Head of caudate nucleus (tissue), 42 donors: ENCODE data around the gene TSPAN17.

ENCODE experiments used
- DNase-seq, 42 donors: peaks; one replicate each; pipeline versions ENCODE4 v3.0.0 to v3.0.0-alpha.2; 2020 to 2021; ENCODE audit warnings: mixed read lengths in 7 of 42
- intact Hi-C: fragments of 100-400 bp; cut with DNase I; formaldehyde crosslinking; loops from one replicate; pipeline ENCODE4 v1.15.0; 2022

TSPAN17 gene

DNA sequence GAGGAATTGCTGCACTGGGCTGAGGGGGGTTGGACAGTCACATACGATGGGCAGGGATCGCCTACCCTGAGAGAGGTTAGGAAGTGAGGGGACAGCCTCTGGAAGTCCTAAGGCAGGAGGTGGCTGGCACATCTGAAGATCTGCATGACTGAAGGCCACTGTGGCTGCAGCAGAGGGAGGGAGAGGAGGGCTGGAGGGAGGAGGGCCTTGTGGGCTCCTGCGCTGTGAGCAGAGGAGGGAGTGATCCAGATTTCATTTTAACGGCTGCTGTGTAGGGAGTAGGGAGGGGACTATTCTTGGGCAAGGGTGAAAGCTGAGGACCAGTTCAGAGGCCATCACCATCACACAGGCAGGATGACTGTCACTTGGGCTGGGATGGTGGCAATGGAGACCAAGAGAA is 9.7 kb upstream of the TSPAN17 start:
- intact Hi-C loops: no loop called here
- DNase-seq: no peak

DNA sequence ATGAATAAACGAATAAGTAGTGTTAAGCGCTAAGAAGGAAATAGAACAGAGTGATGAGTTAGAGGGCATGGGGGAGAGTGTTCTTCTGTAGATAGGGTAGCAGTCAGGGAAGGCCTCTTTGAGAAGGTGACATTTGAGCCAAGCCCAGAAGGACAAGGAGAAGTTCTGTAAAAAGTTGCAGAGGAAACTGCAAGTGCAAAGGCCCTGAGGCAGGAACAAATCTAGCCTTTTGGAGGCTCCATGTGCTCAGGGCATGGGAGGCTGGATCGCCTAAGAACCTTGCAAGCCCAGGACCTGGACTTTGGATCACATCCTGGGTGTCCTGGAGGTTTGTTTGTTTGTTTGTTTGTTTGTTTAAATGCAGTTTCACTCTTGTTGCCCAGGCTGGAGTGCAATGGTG is 8.8 kb upstream of the TSPAN17 start:
- DNase-seq: no peak
- intact Hi-C loops: no loop called here

DNA sequence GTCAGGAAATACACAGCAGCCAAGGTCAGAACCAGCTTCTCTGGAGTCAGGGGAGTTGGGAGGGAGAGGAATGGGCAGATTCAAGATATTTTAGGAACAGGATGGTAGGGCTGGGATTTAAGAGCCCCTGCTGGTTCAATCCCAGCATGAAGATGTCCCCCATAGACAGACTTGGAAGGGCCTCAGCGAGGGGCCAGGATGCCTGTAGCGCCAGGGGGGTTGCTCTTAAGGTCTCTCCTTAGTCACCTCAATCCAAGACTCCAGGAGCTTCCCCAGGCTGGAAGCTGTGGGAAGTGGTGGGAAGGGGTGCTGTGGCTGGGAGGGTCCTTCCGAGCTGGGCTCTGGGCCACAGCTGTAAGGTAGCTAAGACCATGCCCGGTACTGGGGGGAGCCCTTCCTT is 8.1 kb upstream of the TSPAN17 start:
- DNase-seq: no peak
- intact Hi-C loops: no loop called here

- DNase-seq: peak in 41 of 42 donors; percentile 27 to 82 (median 63)
- intact Hi-C loops: no loop called here
Measured at GRCh38 chr5:176639981-176640380, 7.3 kb upstream of the TSPAN17 start.

- DNase-seq: no peak
- intact Hi-C loops: no loop called here
Measured at GRCh38 chr5:176640616-176641015, 6.7 kb upstream of the TSPAN17 start.

DNA sequence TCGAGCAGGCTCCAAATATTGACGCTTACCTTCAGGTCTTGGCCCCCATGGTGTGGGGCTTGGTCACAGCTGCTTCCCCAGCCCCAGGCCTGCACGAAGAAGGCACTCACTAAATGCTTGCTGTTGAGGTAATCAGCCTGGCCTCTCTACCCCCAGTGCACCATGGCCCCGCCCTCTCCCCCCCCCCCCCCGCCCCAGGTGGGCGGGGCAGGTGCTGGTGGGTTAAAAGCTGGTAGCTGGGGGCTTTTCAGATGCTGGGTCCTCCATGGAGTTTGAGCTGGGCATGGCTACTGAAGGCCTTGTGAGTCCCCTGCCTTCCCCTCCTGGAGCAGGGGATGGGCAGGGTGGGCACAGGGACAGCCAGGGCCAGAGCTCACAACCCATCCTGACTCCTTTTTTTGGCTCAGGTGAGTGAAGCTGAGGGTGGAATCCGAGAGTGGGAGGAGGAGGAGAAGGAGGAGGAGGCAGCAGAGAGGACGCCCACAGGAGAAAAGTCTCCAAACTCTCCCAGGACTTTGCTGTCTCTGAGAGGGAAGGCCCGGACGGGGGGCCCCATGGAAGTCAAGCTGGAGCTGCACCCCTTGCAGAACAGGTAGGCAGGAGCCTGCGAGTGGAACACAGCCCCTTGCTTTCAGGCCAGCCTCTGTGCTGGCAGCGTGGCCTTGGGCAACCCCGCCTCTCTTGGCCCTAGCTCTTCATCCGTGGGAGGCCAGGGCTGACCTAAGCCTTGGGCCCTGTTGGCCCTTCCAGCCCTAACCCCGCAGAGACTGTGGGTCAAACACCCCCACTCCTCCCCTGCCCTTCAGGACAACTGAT is 4.4 kb upstream of the TSPAN17 start:
- DNase-seq: no peak
- intact Hi-C loops: no loop called here

DNA sequence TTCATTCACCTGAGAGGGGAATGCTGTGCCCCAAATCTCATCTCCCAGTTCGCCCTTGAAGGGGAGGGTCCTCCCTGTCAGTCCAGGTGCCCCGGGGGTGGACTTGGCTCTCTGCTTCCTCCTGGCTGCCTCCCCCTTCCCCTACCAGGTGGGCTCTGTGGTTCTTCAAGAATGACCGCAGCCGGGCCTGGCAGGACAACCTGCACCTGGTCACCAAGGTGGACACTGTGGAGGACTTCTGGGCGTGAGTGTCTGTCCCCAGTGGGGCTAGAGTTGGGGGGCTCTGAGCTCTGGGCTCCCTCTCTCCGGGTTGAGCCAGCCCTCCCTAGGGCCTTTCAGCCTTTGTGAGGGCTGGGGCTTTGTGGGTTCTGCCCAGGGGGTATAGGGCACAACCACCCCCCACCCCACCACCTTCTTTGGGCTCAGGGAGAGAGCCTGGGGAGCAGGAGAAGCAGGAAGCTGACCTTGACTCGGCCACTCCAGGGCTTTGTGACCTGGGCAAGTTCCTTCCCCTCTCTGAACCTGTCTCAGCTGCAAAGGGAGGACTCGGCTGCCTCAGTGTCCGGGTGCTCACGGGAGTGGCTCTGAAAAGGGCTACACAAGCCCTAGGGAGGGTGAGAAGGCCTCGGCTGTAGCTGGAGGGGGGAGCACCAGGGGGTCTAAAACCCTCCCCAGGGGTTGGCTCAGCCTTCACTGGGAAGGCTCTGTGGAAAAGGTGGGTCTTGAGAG is 3.6 kb upstream of the TSPAN17 start:
- intact Hi-C loops: no loop called here
- no peak for DNase-seq

- DNase-seq: no peak
- intact Hi-C loops: no loop called here
Measured at GRCh38 chr5:176644294-176644693, 3.0 kb upstream of the TSPAN17 start.

- DNase-seq: no peak
- intact Hi-C loops: no loop called here
Measured at GRCh38 chr5:176644878-176645670, 2.2 kb upstream of the TSPAN17 start.

DNA sequence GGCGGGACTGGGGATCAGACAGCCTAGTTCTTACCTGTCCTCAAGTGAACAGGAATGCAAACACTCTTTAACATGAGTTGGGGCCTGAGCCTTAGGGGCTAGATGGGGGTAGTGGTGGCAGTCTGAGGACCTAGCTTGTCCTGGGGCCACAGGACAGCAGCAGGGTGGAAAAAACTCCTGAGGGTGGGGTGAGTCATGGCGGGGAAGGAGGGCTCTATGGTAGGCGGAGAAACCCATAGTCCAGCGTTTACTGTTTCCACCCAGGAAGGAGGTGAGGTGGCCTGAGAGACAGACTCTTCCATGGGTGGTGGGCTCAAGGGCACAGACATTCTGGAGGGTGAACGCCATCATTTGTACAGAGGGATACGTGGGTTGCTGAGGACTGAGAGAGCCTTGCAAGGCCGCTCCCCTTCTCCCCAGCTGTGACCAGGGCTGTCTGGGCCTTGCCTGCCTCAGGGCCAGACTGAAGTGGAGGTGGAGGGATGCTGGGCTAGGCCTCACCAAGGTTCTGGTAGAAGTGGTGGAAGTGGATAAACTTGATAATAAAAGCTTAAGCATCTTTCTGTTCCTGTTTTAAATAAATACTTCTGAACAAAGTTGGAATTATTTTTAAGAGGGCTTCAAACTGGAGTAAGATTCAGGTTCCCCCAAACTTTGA is 1.1 kb upstream of the TSPAN17 start:
- no peak for DNase-seq
- intact Hi-C loops: no loop called here

GRCh38 chr5:176646707-176647029 is 616 bp upstream of the TSPAN17 start:
- intact Hi-C loops: no loop called here
- DNase-seq: peak in 3 of 42 donors; percentile 30 to 43 (median 37)

DNA sequence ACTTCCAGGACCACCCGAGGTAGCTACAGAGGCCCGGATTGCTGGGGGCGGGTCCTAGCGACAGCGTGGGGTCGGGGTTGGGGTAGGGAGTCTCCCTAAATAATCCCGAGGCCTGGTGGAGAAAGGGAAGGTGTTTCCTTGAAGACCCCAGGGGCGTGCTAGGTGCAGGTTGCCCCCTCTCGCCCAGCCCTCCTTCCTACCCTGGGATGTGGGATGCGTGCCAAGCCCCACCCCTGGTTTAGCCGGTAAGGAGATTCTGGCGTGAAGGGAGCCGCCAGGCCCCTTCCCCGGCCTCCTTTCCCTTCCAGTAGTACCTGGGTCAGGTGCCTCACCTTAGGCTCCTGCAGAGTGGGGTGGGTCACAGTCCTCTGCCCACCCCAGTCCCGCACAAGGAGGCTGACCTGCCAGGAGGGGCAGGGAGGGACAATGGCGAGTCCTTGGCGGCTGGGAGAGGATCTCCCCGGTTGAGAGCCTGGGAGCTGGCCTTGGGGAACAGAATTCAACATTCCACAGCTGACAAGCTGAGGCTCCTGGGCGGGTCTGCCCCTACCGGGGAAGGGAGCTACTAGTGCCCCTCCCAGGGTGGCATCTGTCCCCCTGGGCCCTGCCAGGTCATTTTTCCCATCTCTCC is 674 bp downstream of the TSPAN17 start:
- peak in 21 of 42 donors; percentile 23 to 61 (median 39) for DNase-seq
- intact Hi-C loops: no loop called here

GRCh38 chr5:176648474-176649194 is 1.4 kb downstream of the TSPAN17 start:
- intact Hi-C loops: no loop called here
- no peak for DNase-seq

DNA sequence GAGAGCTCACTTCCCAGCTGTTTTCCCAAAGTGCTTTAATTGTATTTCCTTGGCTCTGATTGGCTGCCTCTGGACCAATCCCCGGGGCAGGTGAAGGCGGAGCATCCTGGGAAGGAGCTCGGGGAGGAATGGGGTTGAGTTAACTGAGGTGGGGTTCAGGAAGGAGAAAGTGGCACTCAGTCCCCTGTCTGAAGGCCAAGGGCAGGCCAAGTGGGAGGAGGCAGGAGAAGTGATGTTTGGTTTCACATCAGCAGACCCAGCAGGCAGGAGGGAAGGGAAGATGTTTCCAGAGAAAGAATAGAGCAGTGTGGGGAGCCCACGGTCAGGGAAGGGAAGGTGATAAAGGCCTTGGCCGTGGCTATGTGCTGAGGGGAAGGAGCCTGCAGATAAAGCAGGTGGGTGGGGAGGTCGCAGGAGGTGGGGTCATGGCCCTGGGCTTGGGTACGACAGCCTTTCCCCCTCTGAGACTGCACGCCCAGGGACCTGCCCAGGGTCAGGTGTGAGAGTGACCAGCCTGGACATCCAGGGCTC is 3.1 kb downstream of the TSPAN17 start:
- intact Hi-C loops: loop anchor here (10.0 kb wide), 1 partner anchor 304 kb away; no protein-coding TSS in a partner anchor

GRCh38 chr5:176651472-176651980 is 4.2 kb downstream of the TSPAN17 start:
- intact Hi-C loops: loop anchor here (10.0 kb wide), 1 partner anchor 303 kb away; no protein-coding TSS in a partner anchor
- no peak for DNase-seq

More for the DNA sequence above, 3.1 kb downstream of the TSPAN17 start:
- DNase-seq: peak in 35 of 42 donors; percentile 20 to 78 (median 56)

- intact Hi-C loops: loop anchor here (10.0 kb wide), 1 partner anchor 303 kb away; no protein-coding TSS in a partner anchor
Measured at GRCh38 chr5:176652136-176652535, 4.9 kb downstream of the TSPAN17 start.

More at GRCh38 chr5:176652136-176652535, 4.9 kb downstream of the TSPAN17 start:
- peak in 23 of 42 donors; percentile 20 to 70 (median 48) for DNase-seq
